H1 (cell line): ENCODE data around the gene CCNB1. TPM values are rescaled to one million over a fixed set of nuclear protein-coding genes. Genes with fewer than 3 reads are reported as not detected.

Experiments used
- CTCF ChIA-PET: fragments of 300-600 bp; sonication (Branson Sonifier 250); formaldehyde crosslinking; loops from one replicate; lab custom pipeline; 2021; ENCODE audit not compliant: partially characterized antibody; lab: Charles Lee
- POLR2A ChIA-PET: fragments of 300-600 bp; sonication (Branson Sonifier 250); formaldehyde crosslinking; loops from one replicate; lab custom pipeline; 2021; ENCODE audit warnings: inconsistent platforms; ENCODE audit not compliant: partially characterized antibody; lab: Charles Lee
- DNase-seq, 2 experiments: peaks; one replicate each; pipeline versions ENCODE4 v3.0.0 to v3.0.0-alpha.2; 2010 to 2022; ENCODE audit warnings: low spot score in 2 of 2, low read depth in 1 of 2, mixed read lengths in 1 of 2
- FAIRE-seq: peaks from 2 replicates; lab custom pipeline; 2011; peaks lifted over from hg19 to GRCh38; lab: Jason Lieb, UNC
- H2AFZ ChIP-seq: 2 replicates; pipeline ENCODE4 v1.8.1; 2012; ENCODE audit warnings: low read length, inconsistent platforms
- H2AK5ac ChIP-seq: 2 replicates; pipeline ENCODE4 v1.6.1; 2013; ENCODE audit warnings: low read depth, low read length
- H2BK120ac ChIP-seq: replicated peaks from 2 replicates; pipeline ENCODE3; 2013; ENCODE audit warnings: low read depth, low read length, inconsistent platforms
- H2BK12ac ChIP-seq: 2 replicates; pipeline ENCODE4 v1.6.1; 2013; ENCODE audit warnings: low read depth, low read length
- H2BK15ac ChIP-seq: 2 replicates; pipeline ENCODE4 v1.6.1; 2013; ENCODE audit warnings: low read length
- H2BK20ac ChIP-seq: 2 replicates; pipeline ENCODE4 v1.6.1; 2013; ENCODE audit warnings: low read length
- H2BK5ac ChIP-seq: 2 replicates; pipeline ENCODE4 v1.6.1; 2013; ENCODE audit warnings: low read depth, low read length
- H3K14ac ChIP-seq: 2 replicates; pipeline ENCODE4 v1.6.1; 2013; ENCODE audit warnings: inconsistent platforms; ENCODE audit not compliant: insufficient read length
- H3K18ac ChIP-seq: 2 replicates; pipeline ENCODE4 v1.6.1; 2013; ENCODE audit warnings: low read length; ENCODE audit errors: extremely low read depth
- H3K23ac ChIP-seq: 2 replicates; pipeline ENCODE4 v1.6.1; 2013; ENCODE audit warnings: inconsistent platforms; ENCODE audit not compliant: insufficient read length
- H3K23me2 ChIP-seq: 2 replicates; pipeline ENCODE4 v1.6.1; 2013; ENCODE audit warnings: low read depth, low read length
- H3K27ac ChIP-seq: 2 replicates; pipeline ENCODE4 v1.6.1; 2011; ENCODE audit warnings: low read depth, low read length, inconsistent platforms
- H3K27me3 ChIP-seq, 4 experiments: replicated peaks in 1 of 4; 1 replicate in 1 of 4; 2 replicates in 3 of 4; pipeline versions ENCODE4 v1.6.1 to v1.8.1; 2011 to 2013; ENCODE audit warnings: low read length in 3 of 4, mild to moderate bottlenecking in 3 of 4, inconsistent platforms in 2 of 4, mixed read lengths in 2 of 4, moderate library complexity in 1 of 4; ENCODE audit not compliant: control insufficient read depth in 3 of 4, insufficient read depth in 3 of 4; ENCODE audit errors: extremely low read depth in 1 of 4
- H3K36me3 ChIP-seq, 4 experiments: 2 replicates each; pipeline versions ENCODE4 v1.6.1 to v1.8.1; 2011 to 2013; ENCODE audit warnings: mild to moderate bottlenecking in 4 of 4, low read length in 3 of 4, moderate library complexity in 2 of 4, control low read depth in 1 of 4, inconsistent platforms in 1 of 4; ENCODE audit not compliant: insufficient read depth in 4 of 4, control insufficient read depth in 2 of 4
- H3K4ac ChIP-seq: replicated peaks from 2 replicates; pipeline ENCODE3; 2013; ENCODE audit warnings: low read length, low read depth, mixed read lengths, inconsistent platforms; ENCODE audit not compliant: insufficient read length
- H3K4me1 ChIP-seq, 4 experiments: replicated peaks in 1 of 4; 1 replicate in 1 of 4; 2 replicates in 3 of 4; pipeline versions ENCODE4 v1.6.1 to v1.8.1; 2011 to 2013; ENCODE audit warnings: low read length in 3 of 4, inconsistent platforms in 2 of 4, mixed read lengths in 1 of 4; ENCODE audit not compliant: insufficient read depth in 4 of 4, control insufficient read depth in 3 of 4
- H3K4me2 ChIP-seq, 2 experiments: 2 replicates each; pipeline versions ENCODE4 v1.6.1 to v1.8.1; 2011 to 2013; ENCODE audit warnings: low read depth in 2 of 2, low read length in 2 of 2, control low read depth in 1 of 2, inconsistent platforms in 1 of 2, mild to moderate bottlenecking in 1 of 2; ENCODE audit not compliant: insufficient read depth in 1 of 2
- H3K4me3 ChIP-seq, 4 experiments: fragments of 200-600, 300-600 bp in 1 of 4; sonication (generic), shearing (Covaris generic), sonication (Bioruptor Twin) in 1 of 4; 2 replicates each; pipeline versions ENCODE4 v1.5.1 to v1.8.1; 2011 to 2016; ENCODE audit warnings: low read length in 4 of 4, low read depth in 3 of 4, control low read depth in 2 of 4, inconsistent platforms in 2 of 4, mild to moderate bottlenecking in 2 of 4, mixed read lengths in 1 of 4, moderate library complexity in 1 of 4; ENCODE audit not compliant: insufficient read depth in 2 of 4; ENCODE audit errors: extremely low read depth in 1 of 4
- H3K56ac ChIP-seq: replicated peaks from 2 replicates; pipeline ENCODE3; 2013; ENCODE audit warnings: low read depth, mild to moderate bottlenecking, mixed read lengths, low read length, inconsistent platforms; ENCODE audit not compliant: insufficient read length
- H3K79me1 ChIP-seq: 2 replicates; pipeline ENCODE4 v1.6.1; 2013; ENCODE audit warnings: low read depth, low read length, control low read depth
- H3K79me2 ChIP-seq, 2 experiments: 2 replicates each; pipeline versions ENCODE4 v1.6.1 to v1.8.1; 2012 to 2013; ENCODE audit warnings: low read length in 2 of 2, mild to moderate bottlenecking in 2 of 2, inconsistent platforms in 1 of 2; ENCODE audit not compliant: insufficient read depth in 2 of 2, control insufficient read depth in 1 of 2
- H3K9ac ChIP-seq, 4 experiments: replicated peaks in 1 of 4; 1 replicate in 1 of 4; 2 replicates in 3 of 4; pipeline versions ENCODE4 v1.6.1 to v1.8.1; 2011 to 2013; ENCODE audit warnings: low read depth in 3 of 4, low read length in 3 of 4, control low read depth in 2 of 4, mild to moderate bottlenecking in 2 of 4, moderate library complexity in 2 of 4, inconsistent platforms in 1 of 4; ENCODE audit errors: extremely low read depth in 1 of 4
- H3K9me3 ChIP-seq, 2 experiments: 2 replicates each; pipeline versions ENCODE4 v1.6.1 to v1.8.1; 2012 to 2013; ENCODE audit warnings: mild to moderate bottlenecking in 2 of 2, moderate library complexity in 2 of 2, control low read depth in 1 of 2, inconsistent platforms in 1 of 2, low read depth in 1 of 2, low read length in 1 of 2, mixed read lengths in 1 of 2; ENCODE audit not compliant: insufficient read depth in 2 of 2
- H4K20me1 ChIP-seq, 2 experiments: replicated peaks in 1 of 2; 2 replicates each; pipeline versions ENCODE3 to v1.8.1; 2011 to 2013; ENCODE audit warnings: inconsistent platforms in 2 of 2, low read length in 2 of 2, mild to moderate bottlenecking in 1 of 2; ENCODE audit not compliant: insufficient read depth in 2 of 2, control insufficient read depth in 1 of 2
- H4K5ac ChIP-seq: 2 replicates; pipeline ENCODE4 v1.6.1; 2013; ENCODE audit warnings: low read length, low read depth, mixed read lengths, inconsistent platforms; ENCODE audit not compliant: insufficient read length
- H4K8ac ChIP-seq: 2 replicates; pipeline ENCODE4 v1.8.0; 2013; ENCODE audit warnings: mild to moderate bottlenecking, moderate library complexity, low read length, inconsistent platforms; ENCODE audit not compliant: insufficient read depth; ENCODE audit errors: extremely low read depth
- H4K91ac ChIP-seq: replicated peaks from 2 replicates; pipeline ENCODE3; 2013; ENCODE audit warnings: low read length, mixed read lengths, inconsistent platforms; ENCODE audit not compliant: insufficient read length
- ATF3 ChIP-seq: IDR thresholded peaks from 2 replicates; pipeline ENCODE4 v1.6.1; 2011; ENCODE audit warnings: low read depth, mild to moderate bottlenecking, low read length; ENCODE audit not compliant: insufficient read depth
- BCL11A ChIP-seq, 2 experiments: IDR thresholded peaks; one replicate each; pipeline ENCODE4 v1.6.1; 2011; ENCODE audit warnings: low read depth in 2 of 2, low read length in 2 of 2, mild to moderate bottlenecking in 2 of 2
- BRCA1 ChIP-seq: IDR thresholded peaks from 2 replicates; pipeline ENCODE4 v1.6.1; 2012; ENCODE audit warnings: low read depth, low read length, improper control_type of control experiment
- CBX5 ChIP-seq: fragments of 300-800, 300-1000 bp; sonication (generic); IDR thresholded peaks from 2 replicates; pipeline ENCODE4 v1.7.1; 2016; ENCODE audit warnings: antibody characterized with exemption, low read length, low read depth
- MAX ChIP-seq: IDR thresholded peaks from 2 replicates; pipeline ENCODE4 v1.6.1; 2012; ENCODE audit warnings: inconsistent platforms
- POLR2AphosphoS5 ChIP-seq: IDR thresholded peaks from 2 replicates; pipeline ENCODE4 v1.6.1; 2011; ENCODE audit warnings: low read depth, low read length
- RFX5 ChIP-seq: IDR thresholded peaks from 2 replicates; pipeline ENCODE4 v1.6.1; 2011; ENCODE audit warnings: low read depth, low read length, improper control_type of control experiment, borderline replicate concordance
- RNF2 ChIP-seq: fragments of 200-900, 300-1000 bp; sonication (generic); IDR thresholded peaks from 2 replicates; pipeline ENCODE4 v1.7.1; 2016; ENCODE audit warnings: borderline replicate concordance, low read depth, mild to moderate bottlenecking, antibody characterized with exemption, low read length; ENCODE audit not compliant: poor library complexity, severe bottlenecking; ENCODE audit errors: missing control alignments
- SIRT6 ChIP-seq: IDR thresholded peaks from one replicate; pipeline ENCODE4 v1.7.1; 2012; ENCODE audit warnings: low read length, inconsistent platforms
- SP1 ChIP-seq: IDR thresholded peaks from 2 replicates; pipeline ENCODE4 v1.6.1; 2011; ENCODE audit warnings: low read depth, low read length
- SP2 ChIP-seq: IDR thresholded peaks from 2 replicates; pipeline ENCODE4 v1.6.1; 2012; ENCODE audit warnings: mild to moderate bottlenecking, low read length, inconsistent platforms
- ZNF274 ChIP-seq: IDR thresholded peaks from 2 replicates; pipeline ENCODE4 v1.7.0; 2012; ENCODE audit warnings: low read length, borderline replicate concordance; ENCODE audit errors: extremely low read depth
- WGBS, 2 experiments: shearing (Covaris generic) in 1 of 2; methylation state at CpG; one replicate each; pipeline versions ENCODE4 v1.1.6 to v1.1.7; 2013 to 2015; ENCODE audit warnings: low lambda C conversion rate in 2 of 2, mixed read lengths in 2 of 2, inconsistent platforms in 1 of 2, low coverage in 1 of 2, missing lambda C conversion rate in 1 of 2; ENCODE audit not compliant: insufficient replicate concordance in 2 of 2, insufficient coverage in 1 of 2, insufficient read length in 1 of 2; ENCODE audit errors: extremely low coverage in 1 of 2, missing lambda C conversion rate in 1 of 2; 5-methylcytosine and 5-hydroxymethylcytosine counted together
- polyA plus RNA-seq, 7 experiments: library from polyadenylated mRNA; depleted of rRNA in 3 of 7; stranded (reverse) in 5 of 7; unstranded in 2 of 7; fragments of >200 nt in 5 of 7; fragments of 200-250 nt in 2 of 7; gene quantifications; 1 replicate in 5 of 7; 2 replicates in 1 of 7; 4 replicates in 1 of 7; pipeline versions ENCODE4 v1.2.1 to v1.2.3, GENCODE V29; 2011 to 2013; ENCODE audit warnings: missing spikeins in 2 of 7, mixed read lengths in 2 of 7
- total RNA-seq: library from RNA; stranded (reverse); fragmentation: NEBNext Ultra II Directional; extraction: Animal tissue kit (Norgen Biotek cat#: 25700); gene quantifications from 2 replicates; pipeline ENCODE4 v1.2.1, GENCODE V29; 2021

The CCNB1 gene
- total and polyA plus RNA-seq, 2 of the 8 experiments (the other 6 are each of a cell fraction or from before 2014, with no cell fraction given), result 122 to 338 TPM

- H4K5ac ChIP-seq, result no peak overlapping the region
- no peak overlapping the region for H3K18ac ChIP-seq
- CTCF ChIA-PET, result interaction anchor here (0.6 kb wide), 1 partner anchor 44 kb away, joined by 3 read pairs; the partner anchor contains the start of gene SLC30A5
- no peak overlapping the region for H3K27ac ChIP-seq
- H3K23ac ChIP-seq, result no peak overlapping the region
- TF ChIP-seq SP1 (no peak), RFX5 (no peak), MAX (no peak), ZNF274 (no peak), ATF3 (no peak), BRCA1 (no peak), RNF2 (no peak), BCL11A (IDR thresholded peaks at IDR 0.05; ENCODE audit: low read depth in 2 of 2, low read length in 2 of 2) (no peak), SIRT6 (no peak), SP2 (no peak), POLR2AphosphoS5 (no peak), CBX5 (no peak)
- TF ChIP-seq, all 59 proteins: peak for 0
- Histone ChIP-seq H3K79me2 (no peaks in the 10 kb centered on the region), H4K20me1 (no peaks in the 10 kb centered on the region), H3K36me3 (no peaks in the 10 kb centered on the region), H3K9me3 (no peaks in the 10 kb centered on the region; a peak in 1 of 4 replicates), H3K14ac (no peak overlapping the region), H2AFZ (no peak overlapping the region), H3K9ac (no peak overlapping the region), H3K4me1 (peaks cover 0 to 5% (median 0%) of the 10 kb centered on the region in 4 experiments; a peak in 2 of 7 replicates), H3K23me2 (no peaks in the 10 kb centered on the region), H4K8ac (no peak overlapping the region), H2AK5ac (no peak overlapping the region), H2BK12ac (no peak overlapping the region), H3K27me3 (no peaks in the 10 kb centered on the region), H3K4ac (no peak overlapping the region), H2BK120ac (no peak overlapping the region), H2BK5ac (no peak overlapping the region), H3K4me3 (no peak overlapping the region), H3K79me1 (no peaks in the 10 kb centered on the region), H3K4me2 (no peak overlapping the region), H2BK20ac (no peak overlapping the region), H2BK15ac (no peak overlapping the region), H4K91ac (no peak overlapping the region), H3K56ac (no peak overlapping the region)
- POLR2A ChIA-PET, result no interaction called here
- no peak for DNase-seq
- 94% methylated on average over 5 of the region's 5 CpGs; no CpG with 5 or more reads in 1 of the 2 experiments for WGBS, 2 experiments
- no peak for FAIRE-seq
Observed at GRCh38 chr5:69137807-69138206, 29.1 kb upstream of the CCNB1 start.
